D721Med (cell line): Measurements from ENCODE around the gene ATXN1.

Source experiments
- DNase-seq: peaks from one replicate; pipeline ENCODE4 v3.0.0; 2011; ENCODE audit warnings: low spot score; ENCODE audit not compliant: insufficient read length
- FAIRE-seq: peaks from 2 replicates; lab custom pipeline; 2011; peaks lifted over from hg19 to GRCh38; lab: Jason Lieb, UNC
- TF ChIP-seq, protein P1 (sequence below): IDR thresholded peaks from 2 replicates; pipeline ENCODE4 v1.5.1; 2012; ENCODE audit warnings: mild to moderate bottlenecking, control low read depth; ENCODE audit not compliant: insufficient read depth; ENCODE audit errors: missing control alignments

Gene ATXN1

DNA sequence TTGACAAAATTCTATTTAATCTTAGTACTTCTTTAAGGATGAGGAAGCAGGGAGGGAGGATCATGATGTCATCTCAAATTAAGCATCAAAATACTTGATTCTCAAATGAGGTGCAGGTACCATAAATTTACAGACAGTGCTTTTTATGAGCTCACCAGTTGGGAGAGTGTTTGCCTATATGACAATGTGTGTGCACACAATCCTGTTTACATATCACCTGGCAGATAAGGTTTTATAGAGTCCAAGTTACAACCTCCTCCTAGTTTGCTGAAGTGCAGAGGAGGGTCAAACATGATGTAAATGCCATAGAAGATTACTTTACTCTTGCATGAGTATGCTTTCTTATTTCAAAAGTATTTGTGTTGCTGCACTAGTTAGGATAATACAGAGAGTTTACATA lies 6.4 kb downstream of the ATXN1 start:
- FAIRE-seq: no peak
- DNase-seq: no peak
- TF ChIP-seq, protein P1, sequence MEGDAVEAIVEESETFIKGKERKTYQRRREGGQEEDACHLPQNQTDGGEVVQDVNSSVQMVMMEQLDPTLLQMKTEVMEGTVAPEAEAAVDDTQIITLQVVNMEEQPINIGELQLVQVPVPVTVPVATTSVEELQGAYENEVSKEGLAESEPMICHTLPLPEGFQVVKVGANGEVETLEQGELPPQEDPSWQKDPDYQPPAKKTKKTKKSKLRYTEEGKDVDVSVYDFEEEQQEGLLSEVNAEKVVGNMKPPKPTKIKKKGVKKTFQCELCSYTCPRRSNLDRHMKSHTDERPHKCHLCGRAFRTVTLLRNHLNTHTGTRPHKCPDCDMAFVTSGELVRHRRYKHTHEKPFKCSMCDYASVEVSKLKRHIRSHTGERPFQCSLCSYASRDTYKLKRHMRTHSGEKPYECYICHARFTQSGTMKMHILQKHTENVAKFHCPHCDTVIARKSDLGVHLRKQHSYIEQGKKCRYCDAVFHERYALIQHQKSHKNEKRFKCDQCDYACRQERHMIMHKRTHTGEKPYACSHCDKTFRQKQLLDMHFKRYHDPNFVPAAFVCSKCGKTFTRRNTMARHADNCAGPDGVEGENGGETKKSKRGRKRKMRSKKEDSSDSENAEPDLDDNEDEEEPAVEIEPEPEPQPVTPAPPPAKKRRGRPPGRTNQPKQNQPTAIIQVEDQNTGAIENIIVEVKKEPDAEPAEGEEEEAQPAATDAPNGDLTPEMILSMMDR: no peak

DNA sequence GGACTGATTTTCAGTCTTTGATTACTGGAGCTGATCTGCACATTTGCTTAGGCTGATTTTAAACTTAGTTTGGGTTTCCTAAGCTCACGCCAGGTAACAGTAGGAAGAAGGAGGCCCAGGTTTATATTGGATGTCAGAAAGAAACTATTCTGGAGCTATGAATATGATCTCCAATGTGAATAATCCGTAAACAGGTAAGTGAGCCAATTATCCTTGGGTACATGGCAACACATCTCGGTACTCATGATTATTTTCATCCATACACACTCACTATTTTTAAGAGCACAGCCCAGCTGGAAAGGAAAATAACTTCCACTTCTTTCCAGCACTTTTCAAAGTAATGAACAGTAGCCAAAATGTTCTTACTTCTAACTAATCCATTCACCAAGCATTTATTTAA lies 7.0 kb downstream of the ATXN1 start:
- no peak for DNase-seq
- no peak for FAIRE-seq
- TF ChIP-seq, protein P1: no peak

DNA sequence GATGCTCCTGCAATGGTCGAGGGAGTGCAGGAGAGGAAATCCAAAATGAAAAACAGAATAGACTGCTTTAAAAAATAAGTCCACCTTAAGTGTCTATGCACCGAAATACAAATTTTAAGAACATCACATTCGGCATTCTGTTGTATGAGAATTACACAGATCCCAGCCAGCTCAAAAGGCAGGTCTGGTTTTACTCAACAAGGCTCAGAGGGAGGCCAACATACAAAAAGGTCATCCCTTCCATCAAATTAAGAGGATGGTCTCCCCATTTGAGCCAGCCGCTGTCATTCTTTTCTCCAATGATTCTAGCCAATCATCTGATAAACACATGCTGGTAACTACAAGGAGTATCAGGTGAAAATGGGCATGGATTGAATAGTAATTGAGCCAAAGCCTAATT lies 7.9 kb downstream of the ATXN1 start:
- no peak for FAIRE-seq
- no peak for DNase-seq
- TF ChIP-seq, protein P1: no peak

DNA sequence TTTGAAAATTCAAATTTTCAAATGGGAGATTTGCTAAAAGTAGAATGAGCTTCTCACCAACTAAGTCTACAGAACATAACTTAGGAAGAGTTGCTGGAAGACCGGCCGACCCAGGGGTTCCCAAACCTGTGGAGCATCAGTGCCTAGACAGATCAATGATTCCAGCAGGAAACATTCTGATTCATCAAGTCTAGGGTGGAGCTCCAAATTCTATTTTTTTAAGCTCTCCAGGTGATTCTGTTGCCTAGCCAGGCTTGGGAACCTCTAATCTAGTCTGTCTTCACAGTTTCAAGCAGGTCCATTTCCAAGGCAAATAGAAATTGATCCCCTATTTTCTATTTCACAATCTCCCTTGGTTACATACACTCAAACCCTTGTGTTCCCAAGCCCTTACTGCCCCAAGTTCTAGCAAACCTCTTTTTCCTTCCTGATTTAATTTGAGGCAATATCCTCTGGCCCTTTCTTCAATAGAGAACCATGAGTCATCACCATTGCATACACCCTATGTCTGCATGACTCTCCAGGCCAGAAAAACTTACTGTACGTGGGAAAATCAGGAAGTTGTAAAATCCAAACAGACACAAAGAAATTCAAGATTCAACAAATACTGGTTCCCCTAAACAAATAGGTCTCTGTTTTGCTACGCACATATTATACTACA lies 8.9 kb downstream of the ATXN1 start:
- TF ChIP-seq, protein P1: no peak
- DNase-seq (no peak), FAIRE-seq (no peak)

DNA sequence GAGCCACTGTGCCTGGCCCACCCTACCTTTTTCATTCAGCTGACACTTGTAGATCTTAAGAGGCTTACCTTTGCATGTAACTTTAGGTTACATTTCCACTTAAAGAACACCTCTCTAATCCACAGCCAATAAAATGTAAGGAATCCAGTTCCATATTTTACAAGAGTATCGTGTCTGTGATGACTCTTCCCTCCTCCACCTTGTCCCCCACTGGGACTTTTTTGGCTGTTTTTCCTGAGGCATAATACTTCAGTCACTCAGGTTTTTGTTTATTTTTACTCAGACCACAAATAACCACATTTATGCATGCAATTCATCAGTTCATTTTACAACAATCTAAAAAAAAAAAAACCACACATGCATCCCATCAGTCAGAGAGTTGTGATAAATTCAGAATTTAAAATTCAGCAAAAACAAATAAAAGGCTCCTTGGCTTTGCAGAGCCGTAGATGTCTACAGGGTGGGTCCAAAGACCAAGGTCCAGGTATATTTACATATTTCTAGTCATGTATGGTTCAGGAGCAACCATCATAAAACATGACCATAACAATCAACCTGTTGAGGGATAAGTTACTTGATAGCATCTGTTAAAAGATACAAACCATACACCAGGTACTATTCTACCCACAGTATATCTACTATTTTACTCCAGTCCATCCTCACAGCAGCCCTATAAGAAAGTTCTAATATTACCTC lies 9.9 kb downstream of the ATXN1 start:
- FAIRE-seq (no peak), DNase-seq (no peak)
- TF ChIP-seq, protein P1: no peak

DNA sequence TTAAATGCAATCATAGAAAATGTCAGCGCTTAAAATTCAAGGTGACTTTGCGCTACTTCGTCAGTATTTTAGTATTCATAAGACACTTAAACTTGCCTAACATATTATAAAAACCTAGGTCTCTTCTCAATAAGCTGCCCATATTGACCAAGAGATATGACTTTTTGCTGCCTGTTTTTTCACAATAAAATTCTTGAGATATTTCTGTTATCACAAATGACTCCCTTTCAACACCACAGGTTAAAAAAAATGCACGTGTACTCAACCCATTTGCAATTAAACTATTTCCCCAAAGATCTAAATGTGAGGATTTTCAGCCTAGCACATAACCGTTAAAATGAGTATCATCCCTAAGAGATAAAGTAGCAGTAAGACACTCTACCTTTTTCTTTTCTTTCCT lies 10.7 kb downstream of the ATXN1 start:
- FAIRE-seq: no peak
- TF ChIP-seq, protein P1: no peak

More for the DNA sequence above, 10.7 kb downstream of the ATXN1 start:
- no peak for DNase-seq
